PC-9 (cell line): ENCODE measurements around the gene TMEM233. TPM values are rescaled to one million over a fixed set of nuclear protein-coding genes. Genes with fewer than 3 reads are reported as not detected.

ENCODE experiments used
- BruUV-seq: library from RNA; stranded (reverse); fragments of 400-500 nt; replicated peaks from 2 replicates; lab custom pipeline; 2021; lab: Mats Ljungman, UMichigan
- CTCF ChIA-PET: fragments of 300-600 bp; sonication (Branson Sonifier 250); formaldehyde crosslinking; loops from one replicate; lab custom pipeline; 2022; ENCODE audit warnings: antibody characterized with exemption; lab: Charles Lee
- POLR2A ChIA-PET: fragments of 300-600 bp; sonication (Branson Sonifier 250); formaldehyde crosslinking; loops from one replicate; lab custom pipeline; 2022; ENCODE audit warnings: antibody characterized with exemption; ENCODE audit not compliant: unreplicated experiment; lab: Charles Lee
- DNase-seq, 2 experiments: peaks; one replicate each; pipeline versions ENCODE4 v3.0.0 to v3.0.0-alpha.2; 2015 to 2022; ENCODE audit warnings: mixed read lengths in 1 of 2
- H2AFZ ChIP-seq: fragments of 200-600 bp; sonication (generic); 2 replicates; pipeline ENCODE4 v1.8.1; 2017; ENCODE audit warnings: antibody characterized with exemption
- H3F3A ChIP-seq: fragments of 200-600 bp; sonication (generic); 2 replicates; pipeline ENCODE4 v1.8.1; 2017; ENCODE audit warnings: antibody characterized with exemption, mild to moderate bottlenecking, low read depth; ENCODE audit not compliant: insufficient read depth
- H3K27ac ChIP-seq: fragments of 200-600 bp; sonication (generic); 2 replicates; pipeline ENCODE4 v1.6.1; 2016; ENCODE audit warnings: mixed run types
- H3K27me3 ChIP-seq: fragments of 200-600 bp; sonication (generic); 2 replicates; pipeline ENCODE4 v1.6.1; 2016; ENCODE audit warnings: low read depth, mixed run types; ENCODE audit not compliant: insufficient read depth
- H3K36me3 ChIP-seq: fragments of 200-600 bp; sonication (generic); 2 replicates; pipeline ENCODE4 v1.6.1; 2016; ENCODE audit warnings: low read depth, mixed run types
- H3K4me1 ChIP-seq: fragments of 200-600 bp; sonication (generic); replicated peaks from 2 replicates; pipeline ENCODE4 v1.6.1; 2016; ENCODE audit warnings: mixed run types; ENCODE audit not compliant: insufficient read depth
- H3K4me2 ChIP-seq: fragments of 200-600 bp; sonication (generic); 2 replicates; pipeline ENCODE4 v1.6.1; 2017; ENCODE audit warnings: mixed run types
- H3K4me3 ChIP-seq: fragments of 200-600 bp; sonication (generic); 2 replicates; pipeline ENCODE4 v1.6.1; 2016; ENCODE audit warnings: mixed run types
- H3K79me2 ChIP-seq: fragments of 200-600 bp; sonication (generic); 2 replicates; pipeline ENCODE4 v1.6.1; 2017; ENCODE audit warnings: low read depth, mixed run types
- H3K9me2 ChIP-seq: fragments of 200-600 bp; sonication (generic); 2 replicates; pipeline ENCODE4 v1.8.1; 2017; ENCODE audit warnings: mild to moderate bottlenecking; ENCODE audit not compliant: insufficient read depth
- H3K9me3 ChIP-seq: fragments of 200-600 bp; sonication (generic); 2 replicates; pipeline ENCODE4 v1.8.1; 2016; ENCODE audit warnings: low read depth; ENCODE audit not compliant: insufficient read depth
- H4K20me1 ChIP-seq: fragments of 200-600 bp; sonication (generic); 2 replicates; pipeline ENCODE4 v1.8.1; 2017; ENCODE audit not compliant: insufficient read depth
- CTCF ChIP-seq: fragments of 200-600 bp; sonication (generic); conservative IDR thresholded peaks from 2 replicates; pipeline ENCODE4 v1.6.1; 2017; ENCODE audit warnings: mixed run types, antibody characterized with exemption, mild to moderate bottlenecking, moderate library complexity
- EZH2 ChIP-seq: fragments of 200-600 bp; sonication (generic); IDR thresholded peaks from 2 replicates; pipeline ENCODE4 v1.8.0; 2017; ENCODE audit warnings: antibody characterized with exemption, low read depth
- intact Hi-C: fragments of 100-400 bp; cut with micrococcal nuclease; formaldehyde crosslinking; loops from one replicate; pipeline ENCODE4 v1.10.0; 2022; ENCODE audit not compliant: unreplicated experiment
- total RNA-seq: library from RNA; stranded (reverse); gene quantifications from 2 replicates; pipeline ENCODE4 v1.2.3, GENCODE V29; 2021

The TMEM233 gene
- total RNA-seq, 1 experiment from 2014 or later, result not detected

- H3K4me1 ChIP-seq, result no peaks in the 10 kb centered on the region
- H3K9me2 ChIP-seq, result no peaks in the 10 kb centered on the region
- H3K4me2 ChIP-seq, result no peak overlapping the region
- no TSS peak for BruUV-seq
- H3K9me3 ChIP-seq, result no peaks in the 10 kb centered on the region
- H4K20me1 ChIP-seq, result peaks cover 4% of the 10 kb centered on the region; the same call in 1 of the 2 replicates
- TF ChIP-seq CTCF (no peak), EZH2 (no peak)
- no peaks in the 10 kb centered on the region for H3K36me3 ChIP-seq
- H3K27me3 ChIP-seq, result peaks cover 20% of the 10 kb centered on the region
- ChIA-PET CTCF (no interaction called here), POLR2A (no interaction called here)
- H3K27ac ChIP-seq, result no peak overlapping the region
- no peak overlapping the region for H3K4me3 ChIP-seq
- H2AFZ ChIP-seq, result no peak overlapping the region
- intact Hi-C loops, result no loop called here
- no peaks in the 10 kb centered on the region for H3F3A ChIP-seq
- DNase-seq, result no peak
- no peaks in the 10 kb centered on the region for H3K79me2 ChIP-seq
These were observed 9.1 kb downstream of the TMEM233 start for GRCh38 chr12:119602734-119603094.

- Histone ChIP-seq H3K27ac (no peak overlapping the region), H3K4me2 (no peak overlapping the region), H3K27me3 (peaks cover 27% of the 10 kb centered on the region), H3F3A (no peaks in the 10 kb centered on the region), H3K4me3 (no peak overlapping the region), H3K9me3 (no peaks in the 10 kb centered on the region), H3K4me1 (no peaks in the 10 kb centered on the region), H4K20me1 (peaks cover 4% of the 10 kb centered on the region; the same call in 1 of the 2 replicates), H3K9me2 (no peaks in the 10 kb centered on the region), H3K79me2 (no peaks in the 10 kb centered on the region), H3K36me3 (no peaks in the 10 kb centered on the region), H2AFZ (no peak overlapping the region)
- CTCF ChIA-PET, result no interaction called here
- TF ChIP-seq EZH2, result no peak
- no peak for TF ChIP-seq CTCF
- DNase-seq, result no peak
- no TSS peak for BruUV-seq
- POLR2A ChIA-PET, result no interaction called here
- intact Hi-C loops, result no loop called here
These were observed 10.2 kb downstream of the TMEM233 start for GRCh38 chr12:119603767-119604166.

GRCh38 chr12:119609358-119609757, 15.8 kb downstream of the TMEM233 start:
- ChIA-PET POLR2A (no interaction called here), CTCF (no interaction called here)
- H3K9me2 ChIP-seq, result no peaks in the 10 kb centered on the region
- H2AFZ ChIP-seq, result no peak overlapping the region
- no peak overlapping the region for H3K4me3 ChIP-seq
- H3K4me1 ChIP-seq, result no peaks in the 10 kb centered on the region
- no peak overlapping the region for H3K27ac ChIP-seq
- H3K27me3 ChIP-seq, result peaks cover 22% of the 10 kb centered on the region
- TF ChIP-seq CTCF (no peak), EZH2 (no peak)
- intact Hi-C loops, result no loop called here
- H3K36me3 ChIP-seq, result no peaks in the 10 kb centered on the region
- BruUV-seq, result no TSS peak
- no peaks in the 10 kb centered on the region for H3F3A ChIP-seq
- H3K9me3 ChIP-seq, result no peaks in the 10 kb centered on the region
- no peak overlapping the region for H3K4me2 ChIP-seq
- peaks cover 4% of the 10 kb centered on the region; the same call in 1 of the 2 replicates for H4K20me1 ChIP-seq
- no peak for DNase-seq
- H3K79me2 ChIP-seq, result no peaks in the 10 kb centered on the region
